ENCODE results near the gene SEMA6B. TPM values are rescaled to one million over a fixed set of nuclear protein-coding genes. Genes with fewer than 3 reads are reported as not detected.
"Not testable (repeated sequence)": the region's sequence is repeated elsewhere in the genome, so short reads cannot be mapped to it uniquely, and the experiment has no call there.

The SEMA6B gene
- total and polyA plus RNA-seq, 2 donors (not counting 3 experiments of a cell fraction or from before 2014, with no cell fraction given) = 97.8 to 176 TPM

DNA sequence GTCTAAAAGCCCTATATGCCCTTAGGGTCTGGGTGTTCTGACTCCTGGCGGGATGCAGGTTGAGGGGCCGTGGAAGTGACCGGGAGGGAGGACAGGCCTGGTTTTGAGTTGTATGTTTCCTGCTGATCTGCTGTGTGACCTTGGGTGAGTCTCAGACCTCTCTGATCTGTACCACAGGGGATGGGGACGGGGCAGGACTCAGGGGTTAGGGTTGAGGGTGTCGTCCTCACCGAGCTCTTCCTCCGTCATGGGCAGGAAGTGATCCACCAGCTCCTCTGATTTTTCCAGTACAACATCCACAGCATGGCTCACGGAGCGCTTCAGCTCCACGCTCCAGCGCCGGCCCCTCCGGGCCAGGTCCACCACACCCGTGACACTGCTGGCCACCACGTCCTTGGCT is 30.6 kb downstream of the SEMA6B start:
- dilution Hi-C loops (cut with MboI; ENCODE audit: extremely low pct_ligation_motif_present, low sequenced_read_pairs) = no loop called here
- BruUV-seq (replicated peaks) = no TSS peak
- no peaks in the 10 kb centered on the region for H3K9me3 ChIP-seq (replicated peaks; ENCODE audit: control insufficient read depth, insufficient read depth, low read length)
- H3K4me3 ChIP-seq (replicated peaks in 1 of 3; ENCODE audit: insufficient read depth in 1 of 3, low read depth in 1 of 3, low read length in 3 of 3) = no peak overlapping the region
- H3K4me2 ChIP-seq (ENCODE audit: insufficient read depth, low read length) = no peak overlapping the region
- FAIRE-seq = no peak
- no peaks in the 10 kb centered on the region for H4K20me1 ChIP-seq (replicated peaks; ENCODE audit: control insufficient read depth, extremely low read depth, insufficient read depth, low read length)
- ChIA-PET POLR2A (no interaction called here), CTCF (no interaction called here)
- no peaks in the 10 kb centered on the region for H3K27me3 ChIP-seq (ENCODE audit: control insufficient read depth in 2 of 2, insufficient read depth in 2 of 2, low read length in 2 of 2)
- H3K4me1 ChIP-seq (ENCODE audit: control insufficient read depth, extremely low read depth, insufficient read depth, low read length) = no peaks in the 10 kb centered on the region
- no peak for DNase-seq (ENCODE audit: low read depth, low spot score)
- no peaks in the 10 kb centered on the region for H3K9me1 ChIP-seq (replicated peaks; ENCODE audit: control insufficient read depth, extremely low read depth, insufficient read depth, low read length)
- H2AFZ ChIP-seq (ENCODE audit: low read depth, low read length) = no peak overlapping the region
- H3K9ac ChIP-seq (replicated peaks; ENCODE audit: extremely low read depth, insufficient read depth, low read length) = no peak overlapping the region
- no peak overlapping the region for H3K27ac ChIP-seq (ENCODE audit: insufficient read depth, low read depth, low read length)
- no peaks in the 10 kb centered on the region for H3K36me3 ChIP-seq (ENCODE audit: control insufficient read depth in 2 of 2, extremely low read depth in 1 of 2, insufficient read depth in 2 of 2, low read length in 2 of 2)
- no peak for TF ChIP-seq CTCF (IDR thresholded peaks at IDR 0.05; ENCODE audit: extremely low read depth in 1 of 2, insufficient read depth in 1 of 2, low read depth in 1 of 2, low read length in 2 of 2)
- no peak for TF ChIP-seq EZH2 (IDR thresholded peaks at IDR 0.05; ENCODE audit: borderline replicate concordance, low read depth, low read length, severe bottlenecking)
- no peaks in the 10 kb centered on the region for H3K79me2 ChIP-seq (ENCODE audit: control insufficient read depth, insufficient read depth, low read length)
- intact Hi-C loops (cut with micrococcal nuclease) = no loop called here

GRCh38 chr19:4527377-4527776 is 32.1 kb downstream of the SEMA6B start:
- H3K9ac ChIP-seq (replicated peaks; ENCODE audit: extremely low read depth, insufficient read depth, low read length); H2AFZ ChIP-seq (ENCODE audit: low read depth, low read length); H3K36me3 ChIP-seq (ENCODE audit: control insufficient read depth in 2 of 2, extremely low read depth in 1 of 2, insufficient read depth in 2 of 2, low read length in 2 of 2); H3K27me3 ChIP-seq (ENCODE audit: control insufficient read depth in 2 of 2, insufficient read depth in 2 of 2, low read length in 2 of 2); dilution Hi-C loops (cut with MboI; ENCODE audit: extremely low pct_ligation_motif_present, low sequenced_read_pairs); intact Hi-C loops (cut with micrococcal nuclease); H3K4me2 ChIP-seq (ENCODE audit: insufficient read depth, low read length); POLR2A ChIA-PET; H3K4me1 ChIP-seq (ENCODE audit: control insufficient read depth, extremely low read depth, insufficient read depth, low read length); H3K4me3 ChIP-seq (replicated peaks in 1 of 3; ENCODE audit: insufficient read depth in 1 of 3, low read depth in 1 of 3, low read length in 3 of 3); FAIRE-seq; DNase-seq (ENCODE audit: low read depth, low spot score); H3K27ac ChIP-seq (ENCODE audit: insufficient read depth, low read depth, low read length); H4K20me1 ChIP-seq (replicated peaks; ENCODE audit: control insufficient read depth, extremely low read depth, insufficient read depth, low read length); H3K9me3 ChIP-seq (replicated peaks; ENCODE audit: control insufficient read depth, insufficient read depth, low read length); H3K79me2 ChIP-seq (ENCODE audit: control insufficient read depth, insufficient read depth, low read length); H3K9me1 ChIP-seq (replicated peaks; ENCODE audit: control insufficient read depth, extremely low read depth, insufficient read depth, low read length); BruUV-seq (replicated peaks): not testable (repeated sequence)
- CTCF ChIA-PET = interaction anchor here (4.8 kb wide), 1 partner anchor 259 kb away, joined by 98 read pairs; no protein-coding TSS in a partner anchor

Data from endothelial cell of umbilical vein (primary cell).